ENCODE data around the gene SPAG16. TPM values are rescaled to one million over a fixed set of nuclear protein-coding genes. Genes with fewer than 3 reads are reported as not detected.

Gene SPAG16
- total RNA-seq, 1 experiment from 2014 or later = 17.2 TPM

DNA sequence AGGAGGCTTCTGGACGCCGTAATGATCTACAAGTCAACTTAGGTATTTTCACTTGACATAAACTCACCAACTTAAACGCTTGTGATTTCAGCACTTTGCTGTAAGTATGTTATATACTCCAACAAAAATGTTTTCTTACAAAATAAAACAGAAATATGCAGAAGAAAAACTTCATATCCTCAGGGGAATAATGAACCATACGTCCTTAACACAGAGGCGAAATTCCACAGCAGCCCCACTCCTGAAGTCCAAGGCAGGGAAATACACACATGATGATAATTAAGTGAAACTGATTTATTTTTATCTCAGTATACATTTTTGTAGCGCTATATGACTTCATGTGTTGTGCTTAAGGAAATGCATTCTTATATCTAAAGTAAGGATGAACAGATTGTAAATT is 791.2 kb downstream of the SPAG16 start:
- Histone ChIP-seq H3K79me2 (ENCODE audit: low read length) (no peaks in the 10 kb centered on the region), H3F3A (ENCODE audit: low read length, unreplicated experiment) (no peaks in the 10 kb centered on the region), H3K4me1 (ENCODE audit: insufficient read depth, low read length) (peaks cover 38% of the 10 kb centered on the region), H4K20me1 (ENCODE audit: low read length) (no peaks in the 10 kb centered on the region), H3K4me2 (ENCODE audit: low read length) (no peak overlapping the region), H3K27me3 (ENCODE audit: low read length) (no peaks in the 10 kb centered on the region), H3K9ac (ENCODE audit: low read length) (no peak overlapping the region), H3K4me3 (ENCODE audit: low read length) (no peak overlapping the region), H3K9me2 (replicated peaks; ENCODE audit: low read length) (no peaks in the 10 kb centered on the region), H2AFZ (ENCODE audit: low read length) (no peak overlapping the region), H3K9me3 (ENCODE audit: low read length) (no peaks in the 10 kb centered on the region), H3K27ac (ENCODE audit: low read length) (no peak overlapping the region), H3K36me3 (ENCODE audit: low read depth, low read length) (no peaks in the 10 kb centered on the region)
- no peak for ATAC-seq
- intact Hi-C loops (cut with micrococcal nuclease) = loop anchor here (5.0 kb wide), 4 partner anchors 237 to 1192 kb away; partner anchors contain the start of gene BARD1
- TF ChIP-seq, protein P1, sequence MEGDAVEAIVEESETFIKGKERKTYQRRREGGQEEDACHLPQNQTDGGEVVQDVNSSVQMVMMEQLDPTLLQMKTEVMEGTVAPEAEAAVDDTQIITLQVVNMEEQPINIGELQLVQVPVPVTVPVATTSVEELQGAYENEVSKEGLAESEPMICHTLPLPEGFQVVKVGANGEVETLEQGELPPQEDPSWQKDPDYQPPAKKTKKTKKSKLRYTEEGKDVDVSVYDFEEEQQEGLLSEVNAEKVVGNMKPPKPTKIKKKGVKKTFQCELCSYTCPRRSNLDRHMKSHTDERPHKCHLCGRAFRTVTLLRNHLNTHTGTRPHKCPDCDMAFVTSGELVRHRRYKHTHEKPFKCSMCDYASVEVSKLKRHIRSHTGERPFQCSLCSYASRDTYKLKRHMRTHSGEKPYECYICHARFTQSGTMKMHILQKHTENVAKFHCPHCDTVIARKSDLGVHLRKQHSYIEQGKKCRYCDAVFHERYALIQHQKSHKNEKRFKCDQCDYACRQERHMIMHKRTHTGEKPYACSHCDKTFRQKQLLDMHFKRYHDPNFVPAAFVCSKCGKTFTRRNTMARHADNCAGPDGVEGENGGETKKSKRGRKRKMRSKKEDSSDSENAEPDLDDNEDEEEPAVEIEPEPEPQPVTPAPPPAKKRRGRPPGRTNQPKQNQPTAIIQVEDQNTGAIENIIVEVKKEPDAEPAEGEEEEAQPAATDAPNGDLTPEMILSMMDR (conservative IDR thresholded peaks at IDR 0.05; ENCODE audit: low read depth, low read length) = no peak
- TF ChIP-seq EZH2 (IDR thresholded peaks at IDR 0.05; ENCODE audit: low read length, unreplicated experiment) (no peak), EZH2phosphoT487 (IDR thresholded peaks at IDR 0.05; ENCODE audit: borderline replicate concordance, low read length) (no peak)
- no peak for DNase-seq
- ChIA-PET CTCF (no interaction called here), POLR2A (ENCODE audit: unreplicated experiment) (no interaction called here)
- no TSS peak for BruUV-seq (replicated peaks)

DNA sequence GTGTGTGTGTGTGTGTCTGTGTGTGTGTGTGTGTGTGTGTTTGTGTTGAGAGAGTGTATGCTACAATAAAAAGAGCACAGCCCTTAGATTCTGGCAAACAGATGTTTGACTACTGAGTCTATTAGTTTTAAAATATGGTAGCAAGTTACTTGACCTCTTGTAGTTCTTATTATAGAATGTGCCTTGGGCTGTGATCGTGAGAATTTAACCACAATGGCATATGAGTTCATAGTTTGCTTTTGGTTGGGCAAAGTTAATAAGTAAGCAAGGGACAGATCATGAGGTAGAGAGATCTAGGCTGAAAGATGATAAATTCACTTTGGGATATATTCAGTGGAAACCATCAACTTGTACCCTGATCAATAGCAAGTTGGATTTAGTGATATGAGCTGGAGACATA is 792.3 kb downstream of the SPAG16 start:
- Histone ChIP-seq H3K9me3 (ENCODE audit: low read length) (no peaks in the 10 kb centered on the region), H3K36me3 (ENCODE audit: low read depth, low read length) (no peaks in the 10 kb centered on the region), H3K9me2 (replicated peaks; ENCODE audit: low read length) (no peaks in the 10 kb centered on the region), H3F3A (ENCODE audit: low read length, unreplicated experiment) (no peaks in the 10 kb centered on the region), H3K4me1 (ENCODE audit: insufficient read depth, low read length) (peaks cover 27% of the 10 kb centered on the region), H3K4me2 (ENCODE audit: low read length) (peak overlapping the region; percentile 19; the same call in 1 of the 2 replicates), H3K79me2 (ENCODE audit: low read length) (no peaks in the 10 kb centered on the region), H3K27me3 (ENCODE audit: low read length) (no peaks in the 10 kb centered on the region), H3K4me3 (ENCODE audit: low read length) (no peak overlapping the region), H2AFZ (ENCODE audit: low read length) (no peak overlapping the region), H3K27ac (ENCODE audit: low read length) (peak overlapping the region; percentile 48), H4K20me1 (ENCODE audit: low read length) (no peaks in the 10 kb centered on the region), H3K9ac (ENCODE audit: low read length) (no peak overlapping the region)
- ChIA-PET CTCF (no interaction called here), POLR2A (ENCODE audit: unreplicated experiment) (no interaction called here)
- DNase-seq (peak; percentile 80), ATAC-seq (peak; percentile 81)
- TF ChIP-seq, protein P1 (conservative IDR thresholded peaks at IDR 0.05; ENCODE audit: low read depth, low read length) = no peak
- TF ChIP-seq EZH2 (IDR thresholded peaks at IDR 0.05; ENCODE audit: low read length, unreplicated experiment) (no peak), EZH2phosphoT487 (IDR thresholded peaks at IDR 0.05; ENCODE audit: borderline replicate concordance, low read length) (no peak)
- BruUV-seq (replicated peaks) = no TSS peak
- intact Hi-C loops (cut with micrococcal nuclease) = loop anchor here (5.0 kb wide), 4 partner anchors 236 to 1191 kb away; partner anchors contain the start of gene BARD1

DNA sequence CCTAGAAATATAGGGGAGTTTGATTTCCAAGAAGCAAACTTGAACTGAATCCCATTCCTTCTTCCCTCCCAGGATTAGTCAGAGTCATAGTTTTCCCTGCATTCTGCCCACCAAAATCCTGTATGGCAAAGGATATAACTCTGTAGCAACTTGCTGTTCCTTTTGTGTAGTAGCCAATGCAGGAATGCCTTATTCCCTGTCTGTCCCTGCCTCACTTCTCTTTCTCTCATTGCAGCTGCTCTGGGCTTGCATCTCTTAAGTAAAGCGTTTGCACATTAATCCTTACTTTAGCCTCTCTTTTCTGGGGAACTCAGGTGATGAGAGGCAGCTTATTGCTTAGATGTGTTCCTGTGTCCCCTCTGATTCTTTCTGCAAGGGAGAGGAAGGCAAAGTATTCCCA is 793.5 kb downstream of the SPAG16 start:
- POLR2A ChIA-PET (ENCODE audit: unreplicated experiment) = no interaction called here

More for the DNA sequence above, 793.5 kb downstream of the SPAG16 start:
- no peaks in the 10 kb centered on the region for H3K9me3 ChIP-seq (ENCODE audit: low read length)
- no peaks in the 10 kb centered on the region for H3F3A ChIP-seq (ENCODE audit: low read length, unreplicated experiment)
- no peak overlapping the region for H3K27ac ChIP-seq (ENCODE audit: low read length)
- no peaks in the 10 kb centered on the region for H3K79me2 ChIP-seq (ENCODE audit: low read length)
- DNase-seq = no peak
- CTCF ChIA-PET = no interaction called here
- no peak overlapping the region for H3K4me2 ChIP-seq (ENCODE audit: low read length)
- no peak for ATAC-seq
- H3K4me1 ChIP-seq (ENCODE audit: insufficient read depth, low read length) = peaks cover 26% of the 10 kb centered on the region
- no peaks in the 10 kb centered on the region for H3K9me2 ChIP-seq (replicated peaks; ENCODE audit: low read length)
- H3K9ac ChIP-seq (ENCODE audit: low read length) = no peak overlapping the region
- intact Hi-C loops (cut with micrococcal nuclease) = loop anchor here (5.0 kb wide), 4 partner anchors 235 to 1190 kb away; partner anchors contain the start of gene BARD1
- TF ChIP-seq, protein P1 (conservative IDR thresholded peaks at IDR 0.05; ENCODE audit: low read depth, low read length) = no peak
- no peak for TF ChIP-seq EZH2 (IDR thresholded peaks at IDR 0.05; ENCODE audit: low read length, unreplicated experiment)
- no peak for TF ChIP-seq EZH2phosphoT487 (IDR thresholded peaks at IDR 0.05; ENCODE audit: borderline replicate concordance, low read length)
- no peaks in the 10 kb centered on the region for H3K36me3 ChIP-seq (ENCODE audit: low read depth, low read length)
- no peak overlapping the region for H2AFZ ChIP-seq (ENCODE audit: low read length)
- H4K20me1 ChIP-seq (ENCODE audit: low read length) = no peaks in the 10 kb centered on the region
- no peak overlapping the region for H3K4me3 ChIP-seq (ENCODE audit: low read length)
- no peaks in the 10 kb centered on the region for H3K27me3 ChIP-seq (ENCODE audit: low read length)
- no TSS peak for BruUV-seq (replicated peaks)
